Stimulated activated CD4-positive, alpha-beta T cell treated with anti-CD3 and anti-CD28 coated beads, TNF-alpha, amount 100 ng/mL, for 4 hours (primary cell): ENCODE measurements around the gene SPON1.
"Not testable (repeated sequence)": the region's sequence is repeated elsewhere in the genome, so short reads cannot be mapped to it uniquely, and the experiment has no call there.

Experiments
- DNase-seq, 3 experiments: peaks; one replicate each; pipeline ENCODE4 v3.0.0-alpha.2; 2020; ENCODE audit warnings: low read depth in 3 of 3

The SPON1 gene

DNA sequence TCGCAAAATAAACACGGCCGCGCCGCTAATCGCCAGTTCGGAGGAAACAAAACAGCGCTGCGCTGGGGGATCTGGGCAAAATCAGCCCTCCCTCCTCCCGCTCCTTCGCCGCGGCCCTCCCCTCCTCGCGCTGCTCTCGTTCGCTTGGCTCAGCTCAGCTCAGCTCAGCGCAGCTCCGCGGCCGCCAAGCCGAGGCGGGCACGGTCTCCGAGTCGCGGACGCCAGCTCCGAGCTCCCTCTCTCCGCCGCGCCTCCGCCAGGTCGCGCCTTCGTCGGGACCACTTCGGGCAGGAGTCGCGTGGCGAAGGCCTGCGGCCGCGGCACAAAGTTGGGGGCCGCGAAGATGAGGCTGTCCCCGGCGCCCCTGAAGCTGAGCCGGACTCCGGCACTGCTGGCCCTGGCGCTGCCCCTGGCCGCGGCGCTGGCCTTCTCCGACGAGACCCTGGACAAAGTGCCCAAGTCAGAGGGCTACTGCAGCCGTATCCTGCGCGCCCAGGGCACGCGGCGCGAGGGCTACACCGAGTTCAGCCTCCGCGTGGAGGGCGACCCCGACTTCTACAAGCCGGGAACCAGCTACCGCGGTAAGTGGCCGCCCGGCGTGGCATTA lies at the start of gene SPON1:
Gene SPON1 (plus strand): TSS at position 162 of the 607 bp plus-strand sequence. CDS start 182 bp downstream, at position 344.
- DNase-seq: peak; percentile 13 to 23 (median 17)

GRCh38 chr11:13917264-13917663 lies 45.3 kb upstream of the SPON1 start:
- DNase-seq: no peak

DNA sequence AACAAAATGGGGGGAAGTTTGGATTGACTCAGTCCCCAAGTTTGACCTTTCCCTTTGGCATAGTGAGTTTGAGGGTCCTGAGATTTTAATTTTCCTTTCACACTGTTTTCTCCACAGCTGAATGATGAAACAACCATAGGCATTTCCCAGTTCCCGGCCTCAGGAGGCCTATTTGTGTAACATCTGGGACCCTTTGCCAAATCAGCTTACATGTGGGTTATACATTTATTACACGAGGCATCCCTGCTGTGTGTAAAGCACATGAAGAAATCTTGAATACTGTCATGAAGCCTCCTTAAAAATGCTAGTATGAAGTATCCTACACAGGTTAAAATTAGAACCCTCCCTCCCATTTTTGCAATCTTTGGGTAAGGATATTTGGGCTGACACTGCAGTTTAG lies 44.6 kb upstream of the SPON1 start:
- DNase-seq: no peak

DNA sequence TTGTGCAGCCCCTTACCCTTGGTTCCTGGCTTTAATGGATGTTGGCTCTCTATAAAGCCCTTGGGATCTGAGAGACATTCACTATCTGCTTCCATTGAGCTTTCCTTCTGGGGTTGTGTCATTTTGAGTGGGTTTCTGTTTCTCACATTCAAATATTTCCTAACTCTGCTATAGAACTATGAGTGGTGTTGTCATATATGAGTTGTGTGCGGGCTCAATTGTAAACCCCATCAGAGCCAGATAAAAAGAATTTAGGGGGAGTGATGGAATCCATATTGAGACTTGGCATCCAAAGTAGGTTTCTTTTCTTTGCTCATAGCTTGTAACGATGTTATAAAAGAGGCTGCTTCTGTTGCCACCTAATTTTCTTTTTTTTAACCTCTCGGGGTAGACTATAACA lies 41.8 kb upstream of the SPON1 start:
- no peak for DNase-seq

GRCh38 chr11:13921545-13921944 lies 41.0 kb upstream of the SPON1 start:
- no peak for DNase-seq

- no peak for DNase-seq
Measured at GRCh38 chr11:13923182-13923581, 39.3 kb upstream of the SPON1 start.

DNA sequence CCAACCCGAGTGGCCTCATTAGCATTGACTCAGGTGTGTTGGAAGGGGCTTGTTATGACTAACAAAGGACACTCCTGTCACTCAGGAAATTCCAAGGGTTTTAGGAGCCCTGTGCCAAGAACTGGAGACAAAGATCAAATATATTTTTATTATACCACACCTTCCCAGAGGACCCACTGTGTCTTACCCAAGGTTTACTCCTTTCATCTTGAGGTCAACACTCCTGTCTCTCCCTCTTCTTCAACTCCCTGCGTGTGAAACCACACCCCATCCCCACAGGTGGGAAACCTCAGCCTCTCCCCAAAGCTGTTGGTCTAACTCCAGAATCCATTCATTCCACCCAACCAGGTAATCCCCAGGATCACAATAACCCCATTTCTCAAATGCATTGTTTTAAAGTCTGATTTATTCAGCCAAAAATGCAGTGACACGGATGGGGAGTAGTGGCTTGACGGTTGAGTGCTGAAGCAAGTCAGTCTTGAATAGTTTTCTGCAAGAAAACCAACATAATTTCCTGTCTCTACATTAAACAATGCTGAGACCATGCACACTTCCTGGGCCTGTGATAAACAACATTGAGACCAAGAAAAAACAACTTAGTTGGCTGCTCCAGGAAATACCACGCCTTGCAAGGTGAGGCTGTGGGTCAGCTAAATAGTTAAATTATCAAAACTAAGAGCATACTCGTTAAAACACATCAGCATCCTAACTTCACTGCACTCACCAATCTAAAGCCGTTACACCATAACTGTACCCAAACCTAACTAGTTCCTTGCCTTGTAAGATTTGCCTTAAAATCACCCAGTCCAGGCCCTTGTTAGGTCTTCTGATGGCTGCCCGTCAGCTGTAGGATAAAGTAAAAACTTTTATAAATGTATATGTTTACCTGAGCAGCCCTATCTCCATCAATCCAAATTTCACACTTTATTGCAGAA lies 38.5 kb upstream of the SPON1 start:
- no peak for DNase-seq

DNA sequence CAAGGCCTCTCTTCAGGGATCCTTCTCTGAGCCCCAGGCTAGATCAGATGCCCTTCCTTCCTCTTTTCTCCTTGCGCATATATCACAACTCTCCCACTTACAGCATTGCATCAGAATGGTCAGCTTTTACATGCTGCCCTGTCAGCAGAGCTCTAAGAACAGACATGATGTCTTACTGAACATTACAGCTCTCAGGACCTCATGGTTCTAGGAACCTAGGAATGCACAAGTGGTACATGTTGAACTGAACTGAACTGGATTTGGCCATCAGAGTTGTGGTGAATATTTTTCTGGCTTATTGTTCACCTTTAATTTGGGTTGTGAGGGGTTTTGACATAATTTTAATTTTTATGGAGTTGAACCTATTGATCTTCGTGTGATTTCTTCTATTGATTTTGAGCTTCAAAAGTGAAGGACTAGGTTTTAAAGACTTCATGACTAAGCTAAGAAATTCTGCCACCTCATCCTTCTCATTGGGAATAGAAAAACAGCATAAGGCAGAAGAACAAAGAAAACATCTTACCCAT lies 37.7 kb upstream of the SPON1 start:
- no peak for DNase-seq

- not testable (repeated sequence) for DNase-seq
Measured at GRCh38 chr11:13926366-13926765, 36.2 kb upstream of the SPON1 start.

DNA sequence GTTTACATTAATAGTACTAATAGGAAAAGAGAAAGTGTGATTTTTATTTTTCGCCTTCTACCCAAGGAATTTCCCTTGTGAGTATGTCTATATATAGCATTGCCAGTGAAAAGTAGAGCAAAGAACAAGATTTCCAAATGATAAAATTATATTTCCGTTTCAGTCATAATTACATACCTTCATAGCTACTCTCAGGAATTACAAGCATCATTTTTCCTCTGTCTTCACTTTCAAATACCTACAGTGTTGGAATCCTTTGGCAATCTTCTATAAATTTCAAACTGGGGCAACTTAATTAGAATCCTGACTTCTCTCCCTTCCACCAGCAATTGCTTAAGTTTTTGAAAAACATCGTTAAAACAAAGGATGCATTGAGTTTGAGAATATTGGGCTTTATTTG lies 35.5 kb upstream of the SPON1 start:
- DNase-seq: no peak

GRCh38 chr11:13927481-13927880 lies 35.0 kb upstream of the SPON1 start:
- DNase-seq: no peak

- no peak for DNase-seq
Measured at GRCh38 chr11:13928566-13929251, 33.8 kb upstream of the SPON1 start.

DNA sequence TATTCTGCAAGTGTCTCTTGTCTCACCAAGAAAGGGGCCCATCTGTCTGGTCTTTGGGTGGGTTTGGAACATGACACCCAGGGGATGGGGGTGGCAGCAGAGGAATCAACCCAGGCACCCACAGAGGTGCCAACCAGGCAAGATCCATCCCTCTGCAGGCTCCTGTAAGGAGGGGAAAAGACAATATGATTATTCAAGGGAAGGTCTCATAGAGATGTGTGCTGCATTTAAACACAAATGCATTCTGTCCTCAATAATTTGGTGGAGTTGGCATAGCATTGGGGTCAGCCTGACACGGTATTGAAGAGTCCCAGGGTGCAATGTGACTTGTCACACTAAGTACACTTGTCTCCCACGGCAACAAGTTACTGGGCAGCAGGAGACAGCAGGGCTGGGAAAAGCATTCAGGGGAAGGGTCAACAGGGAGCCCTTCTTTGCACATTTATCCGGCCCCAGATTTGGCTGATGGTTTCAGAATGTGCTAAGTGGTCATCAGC lies 33.1 kb upstream of the SPON1 start:
- DNase-seq: no peak

DNA sequence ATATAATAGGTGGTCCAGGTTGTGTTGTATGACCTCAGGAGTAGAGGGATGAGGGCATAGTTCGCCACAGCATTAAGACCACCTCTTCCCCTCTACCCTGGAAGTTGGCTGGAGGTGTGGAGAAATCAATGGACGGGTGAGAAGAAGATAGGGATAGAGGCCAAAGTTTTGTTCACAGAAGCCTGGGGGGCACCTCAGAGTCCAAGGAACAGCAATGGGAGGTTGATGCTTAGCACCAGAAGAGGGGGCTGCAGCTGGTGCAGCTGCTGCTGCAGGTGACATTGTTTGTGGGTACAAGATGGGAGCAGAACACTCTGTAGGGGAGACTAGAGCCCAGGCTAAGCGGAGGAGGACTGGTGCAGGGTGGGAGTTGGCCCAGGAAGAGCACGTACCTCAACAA lies 31.2 kb upstream of the SPON1 start:
- DNase-seq: no peak

- DNase-seq: not testable (repeated sequence)
Measured at GRCh38 chr11:13937154-13937553, 25.4 kb upstream of the SPON1 start.

GRCh38 chr11:13938829-13939228 lies 23.7 kb upstream of the SPON1 start:
- not testable (repeated sequence) for DNase-seq

DNA sequence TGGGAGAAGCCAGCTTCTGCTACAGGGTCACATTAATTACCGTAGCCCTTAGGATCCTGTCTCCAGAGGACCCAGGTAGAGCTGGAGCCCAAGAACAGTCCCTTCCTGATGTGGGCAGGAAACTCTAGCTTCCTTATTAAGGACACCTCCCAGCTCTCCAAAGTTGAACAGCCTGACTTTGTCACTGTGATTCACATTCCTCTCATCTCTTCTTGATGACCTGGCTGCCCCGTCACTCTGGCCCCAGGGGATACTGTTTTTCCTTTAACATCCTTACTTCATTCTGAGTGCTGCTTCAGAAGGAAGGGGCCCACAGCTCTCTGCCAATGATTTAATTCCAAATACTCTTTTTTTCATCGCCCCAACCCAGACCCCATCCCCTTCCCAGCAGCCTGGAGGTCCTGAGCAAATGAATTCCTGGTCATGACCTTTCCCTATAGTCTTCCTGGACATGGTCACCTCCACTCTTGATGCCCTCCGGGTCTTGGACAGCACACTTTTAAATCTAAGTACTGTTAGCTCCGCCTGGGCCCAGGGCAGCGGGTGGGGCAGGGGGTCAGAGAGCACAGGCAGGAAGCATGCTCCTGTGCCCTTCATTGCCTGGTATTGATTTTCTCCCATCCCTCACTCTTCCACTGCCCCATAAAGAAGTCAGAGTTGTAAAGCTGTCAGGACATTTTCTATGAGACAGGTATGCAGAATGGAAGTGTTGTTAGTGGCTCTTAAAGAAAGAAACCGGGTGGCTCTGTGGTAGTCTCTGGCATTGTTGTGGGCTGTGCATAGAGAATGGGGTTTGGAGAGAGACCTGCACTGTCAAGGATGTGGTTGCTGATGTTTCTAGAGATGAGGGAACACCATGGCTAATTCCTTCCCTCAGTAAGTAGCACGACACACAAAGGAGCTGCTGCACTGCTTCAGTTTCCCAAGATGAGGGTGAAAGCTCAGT lies 22.3 kb upstream of the SPON1 start:
- no peak for DNase-seq

GRCh38 chr11:13940907-13941256 lies 21.6 kb upstream of the SPON1 start:
- no peak for DNase-seq

DNA sequence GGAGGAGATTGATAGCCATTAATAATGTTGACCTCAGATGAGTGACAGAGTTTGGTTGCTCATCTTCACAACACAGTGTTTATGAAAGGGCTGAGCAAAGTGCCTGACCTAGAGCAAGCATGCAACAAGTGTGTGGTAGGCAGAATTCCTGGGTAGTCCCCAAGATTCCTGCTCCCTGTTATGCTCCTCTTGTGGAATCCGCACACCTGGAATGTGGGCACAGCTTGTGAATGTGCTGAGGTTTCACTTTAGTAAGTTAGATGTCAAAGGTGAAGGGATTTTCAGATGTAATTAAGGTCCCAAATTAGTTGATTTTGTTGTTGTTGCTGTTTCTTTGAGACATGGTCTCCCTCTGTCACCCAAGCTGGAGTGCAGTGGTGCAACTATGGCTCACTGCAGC lies 20.7 kb upstream of the SPON1 start:
- DNase-seq: no peak

DNA sequence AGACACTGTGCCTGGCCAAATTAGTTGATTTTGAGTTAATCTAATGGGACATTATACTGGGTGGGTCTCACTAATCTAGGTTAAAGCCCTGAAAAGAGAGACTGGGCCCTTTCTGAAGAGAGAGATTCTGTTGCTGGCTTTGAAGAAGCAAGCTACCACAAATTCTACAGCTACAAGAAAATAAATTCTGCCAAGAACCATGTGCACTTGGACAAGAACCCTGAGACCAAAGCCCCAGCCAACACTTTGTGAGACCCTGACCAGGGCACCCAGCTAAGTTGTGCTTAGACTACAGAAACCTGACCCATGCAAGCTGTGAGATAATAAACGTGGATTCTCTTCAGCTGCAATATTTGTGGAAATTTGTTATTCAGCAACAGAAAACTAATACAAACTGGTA lies 20.1 kb upstream of the SPON1 start:
- DNase-seq: no peak

DNA sequence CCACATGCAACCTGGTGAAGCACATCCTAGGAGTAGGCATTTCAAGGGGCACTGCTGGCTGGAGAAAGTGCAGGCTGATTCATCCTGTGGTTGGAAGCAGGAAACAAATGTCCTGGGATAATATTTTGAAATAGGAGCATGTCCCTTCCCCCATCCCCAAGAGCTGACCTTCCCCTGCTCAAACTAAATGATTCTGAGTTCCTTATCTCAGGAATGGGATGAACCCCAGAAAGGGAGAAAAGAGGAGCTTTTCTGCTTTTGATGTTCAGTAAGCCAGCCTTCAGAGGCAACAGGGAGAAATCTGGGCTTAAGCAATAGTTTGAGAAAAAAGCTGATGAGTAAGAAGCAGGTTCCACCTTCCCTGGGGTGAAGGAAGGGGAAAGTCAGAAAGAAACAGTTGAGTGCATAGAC lies 19.5 kb upstream of the SPON1 start:
- DNase-seq: no peak
